GM18526 (cell line): Measurements from ENCODE around the gene IKZF2.

Experiments
- POLR2A ChIP-seq: IDR thresholded peaks from 3 replicates; pipeline ENCODE4 v1.6.1; 2011; ENCODE audit not compliant: insufficient read length; ENCODE audit errors: extremely low read depth

The IKZF2 gene

DNA sequence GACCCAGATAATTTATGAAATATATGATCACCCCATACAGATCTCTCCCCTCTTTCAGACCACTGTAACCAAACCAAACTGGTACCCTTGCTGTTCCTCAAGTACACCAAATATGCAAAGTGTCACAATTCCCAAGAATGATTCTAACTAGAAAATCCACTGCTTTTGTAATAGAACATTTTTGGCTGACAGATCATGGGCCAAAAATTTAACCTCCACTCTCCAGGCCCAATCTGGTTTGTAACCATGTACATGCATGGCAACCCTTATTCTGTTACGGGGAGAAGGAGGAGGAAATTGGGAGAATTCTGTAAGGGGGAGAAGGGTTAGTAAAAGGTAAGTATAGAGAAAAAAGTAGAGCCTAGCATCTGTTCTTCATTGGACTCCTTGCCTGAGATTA is 62.0 kb downstream of the IKZF2 start:
- TF ChIP-seq POLR2A, result no peak

DNA sequence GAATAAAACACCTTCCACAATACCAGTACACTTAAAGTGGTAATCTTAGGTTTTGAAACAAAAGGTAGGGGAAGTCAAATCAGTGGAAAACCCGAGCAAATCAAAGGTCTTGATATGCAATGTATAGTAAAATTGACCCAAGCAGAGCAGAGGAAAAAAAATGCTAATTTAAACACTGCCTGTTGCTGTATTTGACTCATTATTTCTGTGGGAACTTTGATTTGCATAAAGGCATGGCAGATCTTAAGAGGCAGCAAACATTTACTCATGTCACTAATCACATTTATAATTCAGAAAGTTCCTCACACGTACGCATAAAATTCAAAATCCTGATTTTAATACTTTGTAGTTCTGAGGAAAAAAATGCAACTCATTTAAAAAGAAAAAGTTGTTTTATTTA is 64.4 kb downstream of the IKZF2 start:
- TF ChIP-seq POLR2A, result no peak

DNA sequence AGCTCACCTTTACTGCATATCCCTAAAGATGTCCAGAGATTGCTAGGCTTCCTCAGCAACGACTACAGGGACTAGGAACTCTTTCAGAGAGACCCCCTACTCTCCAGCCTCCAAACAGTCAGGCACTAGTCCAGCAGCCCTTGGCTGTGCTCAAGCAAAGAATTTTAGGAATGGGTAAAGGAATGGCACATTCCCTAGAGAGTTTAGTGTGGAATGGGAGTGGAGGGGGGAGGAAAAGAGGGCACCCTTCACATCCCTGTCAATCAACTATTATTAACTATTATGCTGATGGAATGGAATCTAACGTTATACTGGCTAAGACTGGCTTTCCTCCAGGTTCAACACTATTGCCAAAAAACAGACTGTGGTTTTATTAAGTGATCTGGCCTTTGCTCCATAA is 64.8 kb downstream of the IKZF2 start:
- TF ChIP-seq POLR2A, result no peak

DNA sequence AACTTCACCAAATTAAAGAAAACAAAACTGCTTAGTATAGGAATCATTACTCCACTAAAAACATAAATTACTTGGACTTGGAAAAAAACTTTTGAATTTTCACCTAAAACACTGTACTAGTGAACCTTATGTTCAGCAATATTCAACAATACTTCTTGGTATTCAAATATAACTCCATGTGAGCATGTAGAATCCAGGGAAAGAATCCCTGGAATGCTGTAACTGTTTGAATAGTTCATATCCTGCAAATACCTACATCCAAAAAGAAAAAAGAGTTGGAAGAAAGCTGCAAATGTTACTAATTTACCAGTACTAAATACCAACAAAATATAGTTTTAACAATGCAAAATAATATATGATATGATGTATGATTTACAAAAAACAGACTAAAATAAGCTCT is 65.4 kb downstream of the IKZF2 start:
- TF ChIP-seq POLR2A, result no peak

DNA sequence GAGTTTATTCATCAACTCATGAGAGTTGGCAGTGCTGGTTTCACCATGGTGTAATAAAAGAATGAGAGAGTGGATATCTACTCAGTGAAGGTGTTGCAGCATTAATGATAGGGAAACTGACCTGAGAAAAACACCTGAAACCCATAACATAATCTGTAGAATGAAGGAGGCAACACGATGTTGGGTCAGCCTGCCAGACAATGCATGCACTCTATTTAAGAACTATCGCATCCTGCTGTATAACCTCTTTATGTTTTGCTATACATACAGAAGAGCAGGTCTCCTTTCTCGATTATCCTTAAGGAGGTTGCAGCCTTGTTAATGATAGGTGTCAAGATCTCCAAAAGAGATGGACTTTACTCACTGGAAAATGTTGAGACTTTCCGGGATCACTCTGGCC is 65.9 kb downstream of the IKZF2 start:
- no peak for TF ChIP-seq POLR2A

GRCh38 chr2:213084261-213084660 is 67.2 kb downstream of the IKZF2 start:
- TF ChIP-seq POLR2A, result no peak

GRCh38 chr2:213080969-213081617 is 70.3 kb downstream of the IKZF2 start:
- TF ChIP-seq POLR2A, result no peak

DNA sequence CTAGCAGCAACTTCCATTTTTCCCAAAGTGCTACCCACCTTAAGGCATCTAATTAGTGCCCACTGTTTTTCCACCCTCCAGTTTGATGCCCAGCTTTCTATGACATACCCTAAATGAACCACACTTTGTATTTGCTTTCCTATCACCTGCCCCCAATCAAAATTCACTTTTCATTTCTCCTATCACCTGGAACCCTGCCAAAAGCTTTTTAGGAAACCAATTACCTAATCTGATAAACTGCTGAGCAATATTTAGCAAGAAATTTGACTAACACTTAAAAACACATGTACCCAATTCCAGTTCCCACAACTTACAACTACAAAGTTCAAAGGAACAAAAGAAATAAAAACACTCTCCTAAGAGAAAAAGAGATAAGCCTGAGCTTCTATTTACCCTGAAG is 71.7 kb downstream of the IKZF2 start:
- no peak for TF ChIP-seq POLR2A

- no peak for TF ChIP-seq POLR2A
These were observed 72.7 kb downstream of the IKZF2 start for GRCh38 chr2:213078686-213079085.

DNA sequence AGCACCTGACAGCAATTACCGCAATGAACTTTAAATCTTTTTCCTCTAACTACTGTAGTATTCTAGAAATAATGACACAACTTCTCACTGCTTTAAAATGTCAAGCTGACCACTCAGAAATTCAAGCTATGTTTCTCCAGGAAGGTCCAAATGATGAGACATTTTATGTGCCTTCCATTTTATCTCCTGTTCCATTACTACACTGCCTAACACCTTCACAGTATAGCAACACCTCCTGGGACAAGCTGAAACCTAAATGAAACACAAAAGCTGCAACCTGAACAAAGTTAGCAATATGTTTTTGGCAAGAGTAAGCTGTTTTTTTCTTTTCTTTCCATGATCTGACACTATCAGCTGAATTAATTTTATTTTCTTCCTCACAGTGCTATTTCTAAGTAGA is 81.9 kb downstream of the IKZF2 start:
- TF ChIP-seq POLR2A, result no peak

DNA sequence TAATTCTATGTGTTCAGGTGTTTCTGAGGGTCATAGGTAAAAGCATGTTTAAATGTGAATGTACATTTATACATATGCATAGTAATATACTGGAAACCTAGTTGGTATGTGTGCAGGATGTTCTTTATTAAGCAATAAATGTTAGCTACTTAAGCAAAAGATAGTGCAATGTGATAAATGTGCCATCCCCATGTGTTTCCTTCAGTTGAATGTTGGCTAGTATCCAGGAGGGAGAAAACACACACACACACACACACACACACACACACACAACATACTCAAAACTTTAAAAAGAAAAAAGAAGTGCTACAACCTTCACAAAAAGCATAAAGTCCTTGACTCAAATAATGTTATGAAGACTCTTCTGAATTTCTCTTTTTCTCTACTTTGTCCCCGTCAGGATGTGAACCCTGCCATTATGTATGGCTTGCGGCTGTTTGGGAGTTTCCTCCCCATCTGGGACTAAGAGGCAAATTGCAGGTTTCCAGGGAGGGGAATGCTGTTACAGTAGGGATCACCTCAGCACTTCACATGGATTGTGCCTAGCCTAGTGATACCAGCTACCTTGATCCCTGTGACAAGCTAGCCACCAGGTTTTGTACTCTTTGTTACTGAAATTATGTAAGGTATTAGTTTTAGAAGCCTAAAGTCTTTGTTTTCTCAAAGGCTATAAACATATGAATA is 82.6 kb downstream of the IKZF2 start:
- no peak for TF ChIP-seq POLR2A

- no peak for TF ChIP-seq POLR2A
These were observed 83.5 kb downstream of the IKZF2 start for GRCh38 chr2:213067888-213068287.

DNA sequence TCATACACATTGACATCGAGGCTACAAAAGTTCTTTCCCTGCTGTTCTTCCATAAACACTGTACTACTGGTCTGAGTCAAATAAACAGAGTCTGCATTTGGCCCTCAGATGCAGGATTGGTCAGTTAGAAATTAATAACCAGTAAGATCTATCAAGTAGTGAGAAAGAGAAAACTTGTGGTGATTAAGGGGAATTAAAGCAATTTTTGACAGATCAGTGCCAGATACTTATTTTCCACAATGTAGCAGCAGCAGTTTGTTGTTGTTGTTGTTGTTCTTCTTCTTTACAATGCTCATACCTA is 85.0 kb downstream of the IKZF2 start:
- no peak for TF ChIP-seq POLR2A

DNA sequence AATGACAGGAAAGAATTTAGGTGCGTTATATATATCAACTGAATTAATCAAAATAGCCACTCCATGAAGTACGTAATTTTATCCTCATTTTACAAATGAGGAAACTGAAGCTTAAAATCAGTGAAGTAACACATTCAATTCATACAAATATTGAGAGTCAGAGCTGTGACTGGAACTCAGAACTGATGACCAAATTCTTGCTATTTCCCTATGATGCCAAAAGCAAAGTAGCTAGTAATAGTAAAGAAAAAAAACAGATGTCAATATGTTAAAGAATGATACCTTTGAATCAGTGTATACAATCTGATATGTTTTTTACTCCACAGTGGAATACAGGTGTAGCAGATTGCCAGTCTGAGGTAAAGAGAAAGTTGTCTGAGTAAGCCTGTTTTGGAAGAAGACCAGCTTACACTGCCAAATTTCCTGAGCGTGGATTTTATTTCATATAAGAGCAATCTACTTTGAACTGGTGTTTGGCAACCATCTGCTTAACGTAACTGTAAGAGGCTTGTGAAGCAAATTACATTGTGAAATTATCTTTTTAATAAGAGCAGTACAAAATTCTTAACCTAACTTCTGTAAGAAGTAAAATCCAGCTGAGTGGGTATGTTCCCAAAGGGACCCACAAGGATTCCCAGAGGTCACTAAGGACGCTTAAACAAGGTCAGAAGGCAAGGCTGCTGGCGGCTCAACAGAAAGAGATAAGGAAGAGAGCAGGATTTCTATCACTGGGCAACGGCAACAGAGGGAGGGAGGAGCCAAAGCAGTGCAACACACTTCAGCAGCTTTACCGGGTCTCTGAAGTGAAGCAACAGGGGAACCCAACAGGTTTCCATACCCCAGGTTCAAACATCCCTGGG is 85.6 kb downstream of the IKZF2 start:
- no peak for TF ChIP-seq POLR2A

GRCh38 chr2:213064099-213064498 is 87.3 kb downstream of the IKZF2 start:
- TF ChIP-seq POLR2A, result no peak

- TF ChIP-seq POLR2A, result no peak
These were observed 93.4 kb downstream of the IKZF2 start for GRCh38 chr2:213057977-213058376.
